Hematopoietic multipotent progenitor cell (in vitro differentiated cells): ENCODE results near the gene FIG4. TPM values are rescaled to one million over a fixed set of nuclear protein-coding genes. Genes with fewer than 3 reads are reported as not detected.
"Not testable (repeated sequence)": the region's sequence is repeated elsewhere in the genome, so short reads cannot be mapped to it uniquely, and the experiment has no call there.

Experiments
- DNase-seq, 3 donors: peaks; one replicate each; pipeline ENCODE4 v3.0.0-alpha.2; 2011 to 2015; ENCODE audit warnings: low read depth in 2 of 3, low spot score in 2 of 3
- total RNA-seq: library from RNA; depleted of rRNA; stranded (reverse); fragments of >200 nt; gene quantifications from one replicate; pipeline ENCODE4 v1.2.3, GENCODE V29; 2012

Gene FIG4
- total RNA-seq, 1 donor, result 8.3 TPM

GRCh38 chr6:109840796-109841195, 149.7 kb downstream of the FIG4 start:
- no peak for DNase-seq

GRCh38 chr6:109841869-109842268, 150.8 kb downstream of the FIG4 start:
- DNase-seq, result no peak

DNA sequence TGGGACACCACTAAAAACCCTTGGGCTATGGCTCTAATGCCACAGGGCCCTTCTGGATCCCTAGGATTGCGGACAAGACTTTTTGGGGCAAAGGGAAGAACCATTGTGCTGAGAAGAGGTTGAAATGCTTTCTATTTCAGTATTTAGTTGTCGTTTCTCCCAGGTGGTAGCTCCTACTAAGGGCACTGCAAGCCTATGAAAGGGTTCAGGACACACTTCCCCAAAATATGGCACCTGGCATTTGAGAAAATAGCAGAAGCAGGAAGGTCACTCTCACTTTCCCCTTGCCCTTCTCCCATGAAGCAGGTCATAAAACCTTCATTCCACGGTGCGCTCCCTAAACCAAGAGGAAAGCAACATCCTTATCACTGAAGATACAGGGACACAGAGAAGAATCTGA, 161.6 kb downstream of the FIG4 start:
- no peak for DNase-seq

DNA sequence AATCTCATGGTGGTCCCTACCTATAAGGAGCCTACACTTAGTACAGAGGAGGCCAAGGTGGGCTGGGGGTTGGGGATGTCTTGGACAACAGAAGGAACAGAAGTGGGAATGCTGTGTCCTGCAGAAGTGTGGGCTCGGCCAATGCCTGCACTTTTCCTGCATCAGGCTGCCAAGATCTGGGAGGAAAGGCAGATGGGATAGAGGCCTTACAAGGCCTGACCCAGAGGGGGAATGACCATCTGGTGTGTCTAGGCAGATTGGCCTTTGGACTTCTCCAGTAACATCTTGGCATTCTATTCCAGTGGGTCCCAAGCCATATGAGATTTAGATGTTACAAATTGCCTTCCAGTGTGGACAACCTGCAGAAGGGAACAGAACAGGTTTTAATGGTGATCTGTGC, 162.3 kb downstream of the FIG4 start:
- DNase-seq, result no peak

DNA sequence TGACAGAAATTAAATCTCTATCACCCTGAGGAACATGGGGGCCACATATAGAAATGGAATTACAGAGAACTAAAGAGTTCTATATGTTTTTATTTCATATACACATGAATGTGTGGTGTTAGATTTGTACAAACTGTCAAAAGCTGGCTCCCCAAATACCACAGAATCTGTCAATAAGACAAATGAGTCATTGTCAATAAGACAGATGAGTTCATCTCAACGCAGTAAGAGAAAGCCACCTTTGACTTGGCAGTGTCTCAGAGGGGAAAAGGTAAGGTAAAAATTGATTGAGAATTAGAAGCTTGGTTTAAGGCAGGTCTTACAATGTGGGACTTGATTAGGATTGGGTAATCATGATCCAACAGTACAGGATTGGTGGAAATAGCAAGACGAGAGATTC, 162.9 kb downstream of the FIG4 start:
- no peak for DNase-seq

GRCh38 chr6:109854541-109855308, 163.6 kb downstream of the FIG4 start:
- DNase-seq, result no peak

DNA sequence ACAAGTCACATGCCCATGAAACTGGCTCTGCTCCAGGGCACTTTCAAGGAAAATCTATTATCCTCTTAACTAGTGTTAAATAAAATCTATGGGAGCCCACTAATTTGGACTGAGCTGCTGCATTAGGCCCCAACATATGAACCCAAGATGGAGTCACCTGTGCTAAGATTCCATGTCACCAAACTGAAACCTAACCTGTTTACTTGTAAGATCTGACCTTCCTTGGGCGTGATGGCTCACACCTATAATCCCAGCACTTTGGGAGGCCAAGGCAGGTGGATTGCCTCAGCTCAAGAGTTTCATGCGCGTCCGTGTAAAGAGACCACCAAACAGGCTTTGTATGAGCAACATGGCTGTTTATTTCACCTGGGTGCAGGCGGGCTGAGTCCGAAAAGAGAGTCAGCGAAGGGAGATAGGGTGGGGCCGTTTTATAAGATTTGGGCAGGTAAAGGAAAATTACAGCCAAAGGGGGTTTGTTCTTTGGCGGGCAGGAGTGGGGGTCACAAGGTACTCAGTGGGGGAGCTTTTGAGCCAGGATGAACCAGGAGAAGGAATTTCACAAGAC, 164.5 kb downstream of the FIG4 start:
- DNase-seq, result not testable (repeated sequence)

- DNase-seq, result no peak
These were observed 170.8 kb downstream of the FIG4 start for GRCh38 chr6:109861946-109862345.

- DNase-seq, result no peak
These were observed 173.0 kb downstream of the FIG4 start for GRCh38 chr6:109864050-109864449.

GRCh38 chr6:109865968-109866367, 174.9 kb downstream of the FIG4 start:
- DNase-seq, result no peak

- no peak for DNase-seq
These were observed 176.2 kb downstream of the FIG4 start for GRCh38 chr6:109867009-109867969.

GRCh38 chr6:109867970-109868358, 176.9 kb downstream of the FIG4 start:
- DNase-seq, result no peak

DNA sequence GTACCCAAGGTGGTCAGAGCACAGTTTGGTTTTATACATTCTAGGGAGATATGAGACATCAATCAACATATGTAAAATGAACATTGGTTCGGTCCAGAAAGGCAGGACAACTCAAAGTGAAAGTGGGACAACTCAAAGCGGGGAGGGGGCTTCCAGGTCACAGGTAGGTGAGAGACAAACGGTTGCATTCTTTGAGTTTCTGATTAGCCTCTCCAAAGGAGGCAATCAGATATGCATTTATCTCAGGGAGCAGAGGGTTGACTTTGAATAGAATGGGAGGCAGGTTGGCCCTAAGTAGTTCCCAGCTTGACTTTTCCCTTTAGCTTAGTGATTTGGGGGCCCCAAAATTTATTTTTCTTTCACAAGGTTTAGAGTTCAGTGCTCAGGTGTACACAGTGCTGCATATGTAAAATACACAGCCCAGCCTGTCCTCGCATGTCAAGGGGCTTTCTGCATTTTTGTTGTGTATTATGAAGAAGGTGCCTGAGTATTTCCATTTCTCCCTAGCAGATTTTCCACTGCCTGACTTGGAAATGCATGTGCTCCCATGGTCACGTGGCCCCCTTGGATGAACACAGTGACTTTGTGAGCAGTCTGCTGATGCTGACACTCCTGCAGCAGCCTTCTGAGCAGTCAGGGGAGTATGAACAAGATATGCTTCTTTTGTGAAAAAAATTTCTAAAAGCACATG, 178.4 kb downstream of the FIG4 start:
- not testable (repeated sequence) for DNase-seq

DNA sequence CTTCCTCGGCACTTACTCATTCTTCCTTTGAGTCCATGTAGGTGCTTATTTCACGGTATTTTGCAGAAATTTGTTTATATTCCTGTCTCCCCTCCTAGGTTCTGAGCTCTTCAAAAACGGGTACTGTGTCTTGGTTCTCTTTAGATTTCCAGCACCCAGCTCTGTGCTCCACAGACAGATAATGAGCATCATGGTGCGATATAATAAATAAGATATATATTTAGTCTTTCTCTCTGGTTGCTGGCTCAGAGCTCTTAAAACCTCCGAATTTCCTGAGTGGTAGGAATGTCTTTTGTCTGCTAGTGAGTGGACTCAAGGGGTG, 179.0 kb downstream of the FIG4 start:
- no peak for DNase-seq

DNA sequence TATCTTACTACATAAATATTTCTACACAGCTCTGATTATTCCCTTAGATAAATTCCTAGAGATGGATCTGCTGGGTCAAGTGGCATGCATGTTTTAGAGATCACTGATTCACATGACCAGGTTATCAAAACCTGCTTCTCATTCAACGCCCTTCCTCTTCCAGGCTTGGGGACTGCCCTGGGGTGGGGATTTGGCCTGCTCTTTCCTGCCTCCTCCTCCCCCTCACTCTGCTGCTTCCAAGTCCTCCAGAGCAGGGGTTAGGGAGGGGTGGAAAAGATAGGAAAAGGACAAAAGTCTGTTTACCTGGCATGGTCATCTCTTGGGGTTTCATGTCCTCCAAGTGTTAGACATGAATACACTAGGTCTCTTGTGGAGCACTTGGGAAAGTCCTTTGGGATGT, 181.5 kb downstream of the FIG4 start:
- DNase-seq, result no peak

DNA sequence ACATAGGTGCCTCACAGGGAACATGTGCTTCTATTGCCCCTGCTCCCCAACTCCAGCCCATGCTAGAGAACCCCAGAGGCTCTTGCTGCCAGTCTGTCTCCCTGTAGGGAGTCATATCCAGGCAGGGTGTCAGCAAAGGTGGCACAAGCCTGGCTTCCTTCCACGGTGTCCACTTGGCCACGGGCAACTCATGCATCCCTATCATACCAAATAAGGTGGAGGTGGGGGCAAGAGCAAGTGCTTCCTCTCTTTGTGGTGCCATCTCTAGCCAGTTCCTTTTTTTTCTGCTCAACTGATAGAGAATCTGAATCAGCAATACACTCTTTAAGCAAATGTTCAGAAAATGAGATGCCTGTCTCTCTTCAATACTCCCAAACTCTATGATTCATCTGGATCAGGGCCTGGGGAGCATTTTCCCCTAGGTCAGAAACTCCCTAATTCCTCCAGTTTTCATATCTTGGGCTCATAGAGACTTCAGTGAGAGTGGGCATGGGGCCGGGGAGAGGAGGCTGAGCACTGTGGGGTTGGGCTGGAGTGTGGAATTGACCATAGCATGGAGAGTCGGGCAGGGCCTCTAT, 182.0 kb downstream of the FIG4 start:
- peak in 1 of 3 donors; percentile 9 for DNase-seq

DNA sequence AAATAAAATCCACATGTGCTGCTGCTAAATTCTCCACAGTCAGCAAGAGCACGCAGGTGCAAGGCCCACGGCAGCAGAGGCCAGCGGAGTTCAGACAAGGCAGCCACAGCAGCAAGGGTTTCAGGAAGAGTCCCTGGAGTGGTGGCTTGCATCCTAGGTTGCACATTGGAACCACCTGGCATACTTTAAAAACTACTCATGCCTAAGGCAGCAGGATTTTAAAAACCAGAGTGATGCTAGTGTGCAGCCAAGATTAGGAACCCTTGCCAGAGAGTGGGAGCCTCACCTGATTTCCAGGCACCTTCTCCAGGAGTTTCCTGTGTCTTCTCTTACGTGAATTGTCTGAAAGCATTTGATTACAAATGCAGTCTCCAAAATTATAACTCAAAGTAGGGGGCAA, 183.0 kb downstream of the FIG4 start:
- no peak for DNase-seq

GRCh38 chr6:109874621-109875020, 183.5 kb downstream of the FIG4 start:
- DNase-seq, result no peak
